Colonic mucosa (tissue), 4 donors: Measurements from ENCODE around the gene ZBBX. TPM values are rescaled to one million over a fixed set of nuclear protein-coding genes. Genes with fewer than 3 reads are reported as not detected.
"Not testable (repeated sequence)": the region's sequence is repeated elsewhere in the genome, so short reads cannot be mapped to it uniquely, and the experiment has no call there.

Experiments
- DNase-seq: peaks from one replicate; pipeline ENCODE4 v3.0.0-alpha.2; 2020
- H3K27ac ChIP-seq: fragments of 200-600 bp; one replicate; pipeline ENCODE4 v1.8.0; 2021
- H3K27me3 ChIP-seq: fragments of 200-600 bp; one replicate; pipeline ENCODE4 v1.8.0; 2021
- H3K36me3 ChIP-seq: fragments of 200-600 bp; one replicate; pipeline ENCODE4 v1.8.0; 2021
- H3K4me1 ChIP-seq: fragments of 200-600 bp; one replicate; pipeline ENCODE4 v1.8.0; 2021; ENCODE audit warnings: mild to moderate bottlenecking
- H3K4me3 ChIP-seq: fragments of 200-600 bp; one replicate; pipeline ENCODE4 v1.8.0; 2021
- H3K9ac ChIP-seq, 2 donors: one replicate each; pipeline ENCODE4 v1.7.0; 2013; ENCODE audit warnings: control low read depth in 2 of 2, low read depth in 2 of 2, low read length in 2 of 2
- H3K9me3 ChIP-seq: fragments of 200-600 bp; one replicate; pipeline ENCODE4 v1.8.0; 2021
- CTCF ChIP-seq: fragments of 200-600 bp; IDR thresholded peaks from one replicate; pipeline ENCODE4 v1.8.0; 2022; ENCODE audit warnings: antibody characterized with exemption, mild to moderate bottlenecking
- intact Hi-C: fragments of 100-400 bp; cut with DNase I; formaldehyde crosslinking; loops from one replicate; pipeline ENCODE4 v1.14.1; 2022
- total RNA-seq, 2 donors: library from RNA; stranded (reverse); fragmentation: NEBNext Ultra II Directional in 1 of 2; extraction: Animal tissue kit (Norgen Biotek cat#: 25700) in 1 of 2; gene quantifications; one replicate each; pipeline ENCODE4 v1.2.1, GENCODE V29; 2021
- donor health status: healthy.
- donor health status: DM: no; HTN: no; CAD: no.
- donor health status: DM: no; HTN: no; CAD: no.

Gene ZBBX
- not detected for total RNA-seq

GRCh38 chr3:167380004-167380689, at the start of gene ZBBX:
ZBBX (minus strand) TSS chr3:167380297; CDS start chr3:167372901, 7,396 bp downstream.
- TF ChIP-seq CTCF: peak; percentile 85
- DNase-seq: peak; percentile 89
- intact Hi-C loops: loop anchor here (5.0 kb wide), 1 partner anchor 502 kb away; no protein-coding TSS in a partner anchor
- Histone ChIP-seq H3K9me3 (no peaks in the 10 kb centered on the region), H3K4me1 (no peaks in the 10 kb centered on the region), H3K4me3 (peak within 1 kb of the TSS; percentile 22), H3K36me3 (no peaks in the 10 kb centered on the region), H3K9ac (peak within 1 kb of the TSS in 1 of 2 donors; percentile 30), H3K27ac (no peak within 1 kb of the TSS), H3K27me3 (no peaks in the 10 kb centered on the region)

GRCh38 chr3:167426962-167427361, 46.9 kb upstream of the ZBBX start:
- H3K27ac ChIP-seq, H3K27me3 ChIP-seq, H3K4me1 ChIP-seq, H3K36me3 ChIP-seq, H3K4me3 ChIP-seq, DNase-seq, H3K9me3 ChIP-seq, H3K9ac ChIP-seq, intact Hi-C loops: not testable (repeated sequence)

GRCh38 chr3:167422396-167422795, 42.3 kb upstream of the ZBBX start:
- H3K36me3 ChIP-seq, H3K27me3 ChIP-seq, DNase-seq, intact Hi-C loops, H3K4me3 ChIP-seq, H3K9ac ChIP-seq, H3K4me1 ChIP-seq, H3K9me3 ChIP-seq, H3K27ac ChIP-seq: not testable (repeated sequence)

- Histone ChIP-seq H3K27ac (no peak overlapping the region), H3K4me3 (no peak overlapping the region), H3K9ac (no peak overlapping the region), H3K27me3 (no peaks in the 10 kb centered on the region), H3K36me3 (no peaks in the 10 kb centered on the region), H3K4me1 (no peaks in the 10 kb centered on the region), H3K9me3 (no peaks in the 10 kb centered on the region)
- intact Hi-C loops: no loop called here
- TF ChIP-seq CTCF: no peak
- no peak for DNase-seq
These were observed 29.5 kb upstream of the ZBBX start for GRCh38 chr3:167409611-167410010.

GRCh38 chr3:167406876-167407492, 26.9 kb upstream of the ZBBX start:
- intact Hi-C loops: no loop called here
- DNase-seq: no peak

GRCh38 chr3:167397826-167398225, 17.7 kb upstream of the ZBBX start:
- no peak for TF ChIP-seq CTCF
- Histone ChIP-seq H3K4me1 (no peaks in the 10 kb centered on the region), H3K4me3 (no peak overlapping the region)

More at GRCh38 chr3:167406876-167407492, 26.9 kb upstream of the ZBBX start:
- Histone ChIP-seq H3K27ac (no peak overlapping the region), H3K9ac (no peak overlapping the region), H3K4me3 (no peak overlapping the region), H3K36me3 (no peaks in the 10 kb centered on the region), H3K4me1 (no peaks in the 10 kb centered on the region), H3K27me3 (no peaks in the 10 kb centered on the region), H3K9me3 (no peaks in the 10 kb centered on the region)
- TF ChIP-seq CTCF: no peak

More at GRCh38 chr3:167397826-167398225, 17.7 kb upstream of the ZBBX start:
- H3K9ac ChIP-seq: no peak overlapping the region
- H3K27ac ChIP-seq: no peak overlapping the region
- H3K27me3 ChIP-seq: no peaks in the 10 kb centered on the region
- DNase-seq: no peak
- intact Hi-C loops: no loop called here
- no peaks in the 10 kb centered on the region for H3K36me3 ChIP-seq
- no peaks in the 10 kb centered on the region for H3K9me3 ChIP-seq
